IMR-90 (cell line): Measurements from ENCODE around the gene METTL24.

Experiments used
- CTCF ChIP-seq: conservative IDR thresholded peaks from 2 replicates; pipeline ENCODE4 v1.5.1; 2012; ENCODE audit warnings: mild to moderate bottlenecking, low read depth, low read length, improper control_type of control experiment
- MXI1 ChIP-seq: IDR thresholded peaks from 2 replicates; pipeline ENCODE4 v1.6.1; 2012; ENCODE audit warnings: low read depth, mild to moderate bottlenecking, low read length, moderate library complexity, borderline replicate concordance
- NFE2L2 ChIP-seq: fragments of 150-350 bp; IDR thresholded peaks from 2 replicates; pipeline ENCODE4 v1.6.1; 2016; ENCODE audit warnings: low read depth, mild to moderate bottlenecking, low read length
- POLR2A ChIP-seq: IDR thresholded peaks from 2 replicates; pipeline ENCODE4 v1.6.1; 2012; ENCODE audit warnings: mild to moderate bottlenecking, low read depth, low read length
- RFX5 ChIP-seq: IDR thresholded peaks from 2 replicates; pipeline ENCODE4 v1.8.0; 2012; ENCODE audit warnings: low read depth, mild to moderate bottlenecking, low read length, moderate library complexity
- SMC3 ChIP-seq: fragments of 150-350 bp; IDR thresholded peaks from 2 replicates; pipeline ENCODE4 v1.6.1; 2016; ENCODE audit warnings: low read depth, mild to moderate bottlenecking, antibody characterized with exemption, low read length, moderate library complexity
- USF2 ChIP-seq: fragments of 150-350 bp; IDR thresholded peaks from 2 replicates; pipeline ENCODE4 v1.6.1; 2017; ENCODE audit warnings: mild to moderate bottlenecking, antibody characterized with exemption, low read length, low read depth

- TF ChIP-seq USF2 (no peak), CTCF (no peak), RFX5 (no peak), SMC3 (no peak), POLR2A (no peak), NFE2L2 (no peak), MXI1 (no peak)
These were observed 29.9 kb downstream of the METTL24 start for GRCh38 chr6:110328259-110328658.
